GM12874 (cell line): Measurements from ENCODE around the gene MLH3.

ENCODE experiments used
- TF ChIP-seq, protein P1 (sequence below): IDR thresholded peaks from 2 replicates; pipeline ENCODE4 v1.5.1; 2011; ENCODE audit warnings: low read depth, mild to moderate bottlenecking, control low read depth, low read length, moderate library complexity; ENCODE audit not compliant: insufficient read depth

Gene MLH3

GRCh38 chr14:74979029-74979428 lies 72.2 kb downstream of the MLH3 start:
- TF ChIP-seq, protein P1, sequence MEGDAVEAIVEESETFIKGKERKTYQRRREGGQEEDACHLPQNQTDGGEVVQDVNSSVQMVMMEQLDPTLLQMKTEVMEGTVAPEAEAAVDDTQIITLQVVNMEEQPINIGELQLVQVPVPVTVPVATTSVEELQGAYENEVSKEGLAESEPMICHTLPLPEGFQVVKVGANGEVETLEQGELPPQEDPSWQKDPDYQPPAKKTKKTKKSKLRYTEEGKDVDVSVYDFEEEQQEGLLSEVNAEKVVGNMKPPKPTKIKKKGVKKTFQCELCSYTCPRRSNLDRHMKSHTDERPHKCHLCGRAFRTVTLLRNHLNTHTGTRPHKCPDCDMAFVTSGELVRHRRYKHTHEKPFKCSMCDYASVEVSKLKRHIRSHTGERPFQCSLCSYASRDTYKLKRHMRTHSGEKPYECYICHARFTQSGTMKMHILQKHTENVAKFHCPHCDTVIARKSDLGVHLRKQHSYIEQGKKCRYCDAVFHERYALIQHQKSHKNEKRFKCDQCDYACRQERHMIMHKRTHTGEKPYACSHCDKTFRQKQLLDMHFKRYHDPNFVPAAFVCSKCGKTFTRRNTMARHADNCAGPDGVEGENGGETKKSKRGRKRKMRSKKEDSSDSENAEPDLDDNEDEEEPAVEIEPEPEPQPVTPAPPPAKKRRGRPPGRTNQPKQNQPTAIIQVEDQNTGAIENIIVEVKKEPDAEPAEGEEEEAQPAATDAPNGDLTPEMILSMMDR = no peak

- TF ChIP-seq, protein P1 = no peak
Observed at GRCh38 chr14:74978416-74978947, 72.8 kb downstream of the MLH3 start.

DNA sequence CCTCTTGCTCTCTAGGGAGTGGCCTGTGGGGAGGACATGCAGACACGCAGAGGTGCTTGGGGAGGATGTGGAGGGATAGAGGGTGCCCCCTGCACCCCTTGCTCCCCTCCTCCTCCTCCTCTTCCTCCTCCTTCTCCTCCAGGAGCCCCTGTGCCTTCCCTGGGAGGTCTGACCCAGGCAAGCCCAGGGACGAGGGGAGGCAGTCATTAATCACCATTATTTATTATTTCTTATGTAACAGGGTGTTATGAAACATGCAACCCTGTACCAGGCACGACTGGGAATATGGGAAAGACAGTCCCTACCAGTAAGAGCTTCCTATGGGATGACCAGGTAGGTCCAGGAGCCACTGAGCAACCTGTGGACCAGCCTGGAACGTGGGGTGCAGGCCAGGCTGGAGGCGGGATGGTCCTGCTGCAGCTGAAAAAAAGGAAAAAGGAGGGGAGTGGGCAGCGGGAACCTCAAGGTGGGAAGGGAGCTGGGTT lies 73.3 kb downstream of the MLH3 start:
- TF ChIP-seq, protein P1 = no peak

DNA sequence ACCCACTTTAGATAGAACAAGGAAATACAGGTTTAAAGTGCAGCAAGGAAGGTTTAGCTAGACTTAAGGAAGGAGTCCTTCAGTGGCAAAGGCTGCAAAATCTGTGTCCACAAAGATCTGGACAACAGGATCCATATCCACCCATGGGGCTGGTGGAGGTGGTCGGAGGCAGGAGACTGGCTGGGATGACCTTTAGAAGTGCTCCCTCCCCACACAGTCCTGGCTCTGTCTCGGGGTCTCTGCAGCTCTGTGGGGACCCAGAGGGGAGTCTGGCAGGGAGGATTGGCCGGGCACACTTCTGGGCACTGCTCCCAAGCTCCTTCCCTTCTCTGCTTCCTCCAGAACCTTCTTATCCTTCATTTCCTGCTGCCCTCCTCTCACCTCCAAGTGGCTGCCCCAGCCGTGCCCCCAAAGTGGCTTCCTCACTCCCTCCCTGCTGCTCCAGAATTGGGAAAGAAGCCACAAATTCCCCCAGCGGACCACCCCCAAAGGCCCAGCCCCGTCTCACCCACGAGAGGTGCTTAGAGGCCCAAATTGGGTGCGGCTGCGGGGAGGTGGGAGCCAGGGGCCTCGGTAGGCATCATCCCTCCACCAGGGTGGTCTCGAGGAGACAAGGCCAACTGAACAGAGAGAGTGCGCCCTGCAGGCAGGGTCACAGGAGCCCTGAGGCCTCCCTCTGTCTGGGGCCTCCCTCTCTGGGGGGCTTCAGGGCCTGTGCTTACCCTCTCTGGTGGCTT lies 73.9 kb downstream of the MLH3 start:
- TF ChIP-seq, protein P1 = no peak

DNA sequence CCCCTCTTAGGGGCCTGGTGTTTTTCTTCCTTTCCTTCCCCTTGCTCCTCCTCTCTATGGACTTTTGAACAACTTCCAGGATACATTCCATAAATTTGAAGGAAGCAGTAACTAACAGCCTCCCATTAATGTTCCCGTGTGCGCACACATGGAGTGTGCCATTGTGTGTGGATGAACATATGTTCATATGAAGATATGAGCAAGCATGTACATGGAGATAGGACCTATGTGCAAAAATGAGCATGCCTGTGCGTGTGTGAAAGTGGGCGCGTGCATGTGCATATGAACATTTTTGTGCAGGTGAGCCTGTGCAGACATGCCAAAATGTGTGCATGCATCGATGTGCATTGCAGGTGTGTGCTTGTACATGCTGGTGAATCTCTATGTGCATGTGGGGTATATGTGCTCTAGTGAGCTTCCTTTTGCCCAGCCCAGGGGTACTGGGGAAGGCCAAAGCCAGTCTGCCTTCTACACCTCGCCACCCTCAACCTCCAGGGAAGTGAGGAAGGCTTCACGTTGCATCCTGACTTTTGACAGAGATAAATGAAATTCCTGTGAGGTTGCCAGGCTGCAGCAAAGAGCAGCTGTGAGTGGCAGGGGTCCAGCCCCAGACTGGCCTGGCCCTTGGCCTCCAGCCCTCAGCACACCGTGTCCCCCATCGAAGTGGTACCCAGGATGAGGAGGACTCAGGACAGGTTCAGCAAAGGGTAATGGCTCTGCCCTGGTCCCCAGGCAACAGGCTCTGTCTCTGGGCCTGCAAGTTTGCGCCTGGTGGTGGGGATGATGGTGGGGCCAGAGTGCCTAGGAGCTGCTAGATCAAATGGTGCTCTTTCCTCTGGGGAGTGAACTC lies 74.8 kb downstream of the MLH3 start:
- TF ChIP-seq, protein P1 = no peak

GRCh38 chr14:74975059-74975810 lies 76.0 kb downstream of the MLH3 start:
- TF ChIP-seq, protein P1 = no peak
